Small intestine (tissue), 7 donors: ENCODE measurements around the gene TEAD4. TPM values are rescaled to one million over a fixed set of nuclear protein-coding genes. Genes with fewer than 3 reads are reported as not detected.
A peak's percentile ranks its signal among the peaks of the same experiment; 100 is the strongest.

Experiments
- DNase-seq, 2 donors: peaks; one replicate each; pipeline versions ENCODE4 v3.0.0 to v3.0.0-alpha.2; 2013
- FAIRE-seq: peaks from 2 replicates; lab custom pipeline; 2012; peaks lifted over from hg19 to GRCh38; lab: Jason Lieb, UNC
- H3K27ac ChIP-seq, 3 donors: one replicate each; pipeline ENCODE4 v1.5.1; 2013; ENCODE audit warnings: low read length in 2 of 3, mild to moderate bottlenecking in 2 of 3, control low read depth in 1 of 3, inconsistent platforms in 1 of 3, low read depth in 1 of 3, moderate library complexity in 1 of 3
- H3K27me3 ChIP-seq, 3 donors: one replicate each; pipeline ENCODE4 v1.6.1; 2013; ENCODE audit warnings: low read length in 3 of 3, inconsistent platforms in 1 of 3; ENCODE audit not compliant: control insufficient read depth in 3 of 3, insufficient read depth in 3 of 3
- H3K36me3 ChIP-seq, 3 donors: one replicate each; pipeline ENCODE4 v1.6.1; 2013; ENCODE audit warnings: low read length in 3 of 3, inconsistent platforms in 1 of 3, low read depth in 1 of 3, mild to moderate bottlenecking in 1 of 3, moderate library complexity in 1 of 3; ENCODE audit not compliant: control insufficient read depth in 3 of 3, insufficient read depth in 2 of 3
- H3K4me1 ChIP-seq, 3 donors: one replicate each; pipeline ENCODE4 v1.6.1; 2013; ENCODE audit warnings: low read length in 2 of 3, inconsistent platforms in 1 of 3, low read depth in 1 of 3, mild to moderate bottlenecking in 1 of 3, moderate library complexity in 1 of 3; ENCODE audit not compliant: control insufficient read depth in 3 of 3, insufficient read depth in 2 of 3
- H3K4me3 ChIP-seq, 3 donors: one replicate each; pipeline ENCODE4 v1.5.1; 2013; ENCODE audit warnings: low read length in 3 of 3, control low read depth in 1 of 3, inconsistent platforms in 1 of 3, low read depth in 1 of 3, mild to moderate bottlenecking in 1 of 3, moderate library complexity in 1 of 3
- H3K9me3 ChIP-seq, 2 donors: one replicate each; pipeline ENCODE4 v1.6.1; 2013; ENCODE audit warnings: low read depth in 1 of 2, low read length in 1 of 2; ENCODE audit not compliant: control insufficient read depth in 2 of 2, insufficient read depth in 1 of 2
- WGBS, 3 donors: extraction: QIAGEN DNeasy Blood & Tissue Kit; methylation state at CpG; one replicate each; pipeline ENCODE4 v1.1.7; 2013; 5-methylcytosine and 5-hydroxymethylcytosine counted together
- polyA plus RNA-seq, 4 donors: library from polyadenylated mRNA; stranded (reverse) in 3 of 4; unstranded in 1 of 4; fragments of 200-250 nt in 3 of 4; fragments of 120-200 nt in 1 of 4; gene quantifications; one replicate each; pipeline versions ENCODE4 v1.2.1 to v1.2.3, GENCODE V29; 2013
- donor health status: healthy with polysubstance abuse.
- donor health status: control.
- donor health status: control.
- donor health status: Bipolar disorder and iron deficiency.
- donor health status: healthy.

Gene TEAD4
- polyA plus RNA-seq, 4 donors: 2.3 to 18.7 (median 10.3) TPM

- peaks cover 0 to 11% (median 6%) of the 10 kb centered on the region in 3 donors for H3K4me1 ChIP-seq
- no peaks in the 10 kb centered on the region for H3K36me3 ChIP-seq
- DNase-seq (peak; percentile 77 to 88), FAIRE-seq (no peak)
- no peaks in the 10 kb centered on the region for H3K9me3 ChIP-seq
- H3K4me3 ChIP-seq: no peak overlapping the region
- no peak overlapping the region for H3K27ac ChIP-seq
- WGBS, 3 donors: 11 to 14% (median 14%) methylated on average over 13 of the region's 13 CpGs
- H3K27me3 ChIP-seq: no peaks in the 10 kb centered on the region
Observed at GRCh38 chr12:3073438-3074250, 114.4 kb downstream of the TEAD4 start.

DNA sequence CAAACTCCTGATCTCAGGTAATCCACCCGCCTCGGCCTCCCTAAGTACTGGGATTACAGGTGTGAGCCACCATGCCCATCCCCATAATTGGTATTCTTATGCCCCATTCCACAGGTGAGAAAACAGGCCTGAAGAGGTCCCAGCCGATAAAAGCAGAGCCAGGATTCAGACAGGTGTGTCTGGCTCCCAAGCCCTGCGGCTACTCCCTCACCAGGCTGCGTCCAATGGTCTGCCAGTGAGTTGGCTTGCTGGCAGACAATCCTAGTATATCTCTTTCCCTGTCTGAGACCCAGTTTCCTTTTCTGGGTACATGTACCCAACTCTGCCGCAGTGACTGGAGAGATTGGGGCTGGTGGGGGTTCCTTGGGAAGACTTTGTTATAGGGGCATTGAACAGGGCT is 116.1 kb downstream of the TEAD4 start:
- Histone ChIP-seq H3K9me3 (no peaks in the 10 kb centered on the region), H3K27ac (no peak overlapping the region), H3K4me1 (peaks cover 0 to 11% (median 6%) of the 10 kb centered on the region in 3 donors), H3K27me3 (no peaks in the 10 kb centered on the region), H3K36me3 (no peaks in the 10 kb centered on the region), H3K4me3 (no peak overlapping the region)
- no peak for DNase-seq
- no peak for FAIRE-seq
- WGBS, 3 donors: 81 to 94% (median 92%) methylated on average over 6 of the region's 6 CpGs

- Histone ChIP-seq H3K4me3 (peak within 1 kb of the TSS; percentile 65 to 90 (median 77)), H3K36me3 (no peaks in the 10 kb centered on the region), H3K27me3 (no peaks in the 10 kb centered on the region), H3K27ac (peak within 1 kb of the TSS; percentile 34 to 74 (median 74)), H3K4me1 (peaks cover 0 to 18% (median 6%) of the 10 kb centered on the region in 3 donors), H3K9me3 (no peaks in the 10 kb centered on the region)
- DNase-seq (peak; percentile 58 to 87), FAIRE-seq (no peak)
- 1 to 4% (median 1%) methylated on average over 36 to 95 of the region's 95 CpGs for WGBS, 3 donors
Observed at GRCh38 chr12:3076730-3077571, 117.8 kb downstream of the TEAD4 start, which contains the start of gene TSPAN9. TSPAN9 (plus strand) TSS chr12:3077379; CDS start chr12:3201194, 123,815 bp downstream.

GRCh38 chr12:3077572-3078081 is 118.4 kb downstream of the TEAD4 start:
- 2 to 5% (median 3%) methylated on average over 12 to 32 of the region's 32 CpGs for WGBS, 3 donors
- FAIRE-seq: no peak
- peak overlapping the region; percentile 2 to 69 (median 34) for H3K27ac ChIP-seq

DNA sequence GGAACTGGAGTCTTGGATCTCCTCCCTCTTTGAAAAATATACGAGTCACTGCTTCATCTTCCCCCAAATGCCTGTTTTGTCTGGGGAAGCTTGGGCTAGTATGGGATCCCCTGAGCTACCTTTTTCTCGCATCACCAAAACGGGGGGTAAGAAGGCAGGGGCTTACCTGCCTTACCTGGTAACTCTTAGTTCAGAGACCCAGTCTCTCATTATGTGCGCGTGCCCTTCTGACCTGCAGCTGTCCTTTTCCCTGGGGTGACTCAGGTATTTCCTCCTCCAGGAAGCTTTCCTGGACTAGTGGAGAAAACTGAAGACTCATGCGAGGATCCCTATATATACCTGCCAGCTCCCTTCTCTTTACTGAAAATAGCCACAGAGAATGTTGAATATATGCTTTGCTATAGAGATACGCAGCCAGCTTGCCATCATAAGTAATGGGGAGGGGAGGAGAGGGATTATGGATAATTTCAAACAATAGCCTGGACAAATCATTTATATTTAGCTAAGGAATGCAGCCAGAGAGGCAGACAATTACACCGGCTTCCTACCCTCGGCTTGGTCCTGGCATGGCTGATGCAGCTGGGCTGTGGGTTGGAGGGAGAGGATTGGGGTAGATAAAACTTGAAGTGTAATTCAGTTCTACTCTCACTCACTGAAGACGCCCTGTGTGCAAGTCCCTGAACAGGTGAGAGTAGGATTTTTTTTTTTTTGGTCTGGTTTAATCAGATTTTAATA is 119.1 kb downstream of the TEAD4 start:
- Histone ChIP-seq H3K4me3 (peak overlapping the region in 1 of 3 donors; percentile 63), H3K9me3 (no peaks in the 10 kb centered on the region), H3K36me3 (peaks cover 0 to 2% (median 0%) of the 10 kb centered on the region in 3 donors), H3K27me3 (no peaks in the 10 kb centered on the region), H3K4me1 (peaks cover 0 to 30% (median 6%) of the 10 kb centered on the region in 3 donors), H3K27ac (peak overlapping the region in 2 of 3 donors; percentile 2 to 74)
- WGBS, 3 donors: 46 to 58% (median 55%) methylated on average over 10 of the region's 10 CpGs
- DNase-seq (no peak), FAIRE-seq (no peak)

More at GRCh38 chr12:3077572-3078081, 118.4 kb downstream of the TEAD4 start:
- Histone ChIP-seq H3K4me1 (peaks cover 0 to 25% (median 6%) of the 10 kb centered on the region in 3 donors), H3K4me3 (peak overlapping the region; percentile 63 to 90 (median 77)), H3K27me3 (no peaks in the 10 kb centered on the region), H3K36me3 (peaks cover 0 to 2% (median 0%) of the 10 kb centered on the region in 3 donors), H3K9me3 (no peaks in the 10 kb centered on the region)
- peak; percentile 11 to 52 for DNase-seq

GRCh38 chr12:3081091-3081490 is 121.9 kb downstream of the TEAD4 start:
- no peak for FAIRE-seq
- no peak overlapping the region for H3K4me3 ChIP-seq
- H3K27ac ChIP-seq: no peak overlapping the region

GRCh38 chr12:3081886-3082285 is 122.7 kb downstream of the TEAD4 start:
- no peaks in the 10 kb centered on the region for H3K9me3 ChIP-seq
- H3K36me3 ChIP-seq: peaks cover 0 to 20% (median 0%) of the 10 kb centered on the region in 3 donors
- H3K4me3 ChIP-seq: no peak overlapping the region
- DNase-seq: peak; percentile 14 to 65
- H3K27me3 ChIP-seq: no peaks in the 10 kb centered on the region
- 28 to 56% (median 36%) methylated on average over 7 of the region's 7 CpGs for WGBS, 3 donors
- peaks cover 5 to 57% (median 9%) of the 10 kb centered on the region in 3 donors for H3K4me1 ChIP-seq
- no peak for FAIRE-seq
- no peak overlapping the region for H3K27ac ChIP-seq

More at GRCh38 chr12:3081091-3081490, 121.9 kb downstream of the TEAD4 start:
- no peaks in the 10 kb centered on the region for H3K27me3 ChIP-seq
- H3K9me3 ChIP-seq: no peaks in the 10 kb centered on the region
- peak in 1 of 2 donors; percentile 16 for DNase-seq
- H3K4me1 ChIP-seq: peaks cover 5 to 54% (median 6%) of the 10 kb centered on the region in 3 donors
- WGBS, 3 donors: 69 to 82% (median 70%) methylated on average over 9 of the region's 9 CpGs
- H3K36me3 ChIP-seq: peaks cover 0 to 20% (median 0%) of the 10 kb centered on the region in 3 donors
